ENCODE results near the gene ANXA1. TPM values are rescaled to one million over a fixed set of nuclear protein-coding genes. Genes with fewer than 3 reads are reported as not detected.

ANXA1 gene
- total RNA-seq, 1 donor from 2014 or later = 261 TPM

DNA sequence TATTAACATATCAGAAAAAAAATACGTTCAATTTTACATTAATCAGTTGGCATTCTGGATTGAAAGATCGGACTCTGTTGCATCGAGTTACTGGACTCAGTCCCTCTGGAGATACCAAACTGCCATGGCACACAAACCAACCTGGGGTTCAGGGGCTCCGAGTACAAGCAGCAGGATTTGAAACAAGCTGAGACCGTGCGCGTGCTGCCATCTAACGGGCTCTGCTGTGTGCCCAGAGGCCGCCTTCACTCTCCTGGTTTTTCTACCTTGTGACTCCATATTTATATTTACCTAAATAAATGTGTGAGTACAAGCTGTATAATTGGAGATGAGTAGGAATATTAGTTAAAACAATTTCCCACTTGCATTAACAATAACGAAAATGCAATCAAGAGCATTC is 48.2 kb downstream of the ANXA1 start:
- no peaks in the 10 kb centered on the region for H3K9me3 ChIP-seq
- intact Hi-C loops (cut with DNase I) = no loop called here
- H3K4me1 ChIP-seq = no peaks in the 10 kb centered on the region

DNA sequence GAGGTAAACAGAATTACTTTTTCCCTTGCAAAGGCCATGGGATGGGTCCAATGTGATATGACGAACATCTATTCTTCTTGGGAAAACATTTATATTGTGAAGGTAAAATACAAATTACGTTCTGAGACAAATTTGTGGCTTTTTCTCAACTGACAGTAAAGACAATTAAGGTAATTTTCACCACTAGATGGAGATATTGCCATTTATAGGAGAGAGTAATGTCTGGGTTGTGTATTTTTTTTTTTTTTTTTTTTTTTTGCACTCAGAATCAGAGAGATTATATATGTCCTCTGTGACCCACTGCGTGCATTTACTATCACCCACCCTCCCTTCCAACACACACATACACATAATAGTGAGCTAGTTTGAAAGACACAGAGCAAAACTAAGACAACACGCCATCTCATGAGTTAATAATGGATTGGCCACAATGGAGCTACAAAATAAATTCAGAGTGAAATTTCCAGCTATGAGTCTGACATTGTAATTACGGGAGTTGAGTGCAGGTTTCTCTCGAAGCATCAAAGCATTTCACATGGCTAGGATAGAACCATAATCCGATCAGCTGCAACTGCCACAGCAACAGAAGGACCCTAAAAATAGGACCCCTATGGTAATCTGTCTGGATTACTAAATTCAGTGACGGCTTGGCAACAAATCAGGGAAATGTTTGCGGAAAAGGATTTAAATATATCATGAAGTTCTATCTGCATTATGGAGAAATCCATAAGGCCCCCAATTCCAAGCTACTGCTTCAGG is 49.2 kb downstream of the ANXA1 start:
- Histone ChIP-seq H3K4me1 (no peaks in the 10 kb centered on the region), H3K27ac (no peak overlapping the region), H3K9me3 (no peaks in the 10 kb centered on the region), H3K4me3 (no peak overlapping the region), H3K36me3 (no peaks in the 10 kb centered on the region), H3K27me3 (no peaks in the 10 kb centered on the region)
- no peak for DNase-seq (ENCODE audit: low spot score in 2 of 2)
- intact Hi-C loops (cut with DNase I) = no loop called here
- TF ChIP-seq, protein P1, sequence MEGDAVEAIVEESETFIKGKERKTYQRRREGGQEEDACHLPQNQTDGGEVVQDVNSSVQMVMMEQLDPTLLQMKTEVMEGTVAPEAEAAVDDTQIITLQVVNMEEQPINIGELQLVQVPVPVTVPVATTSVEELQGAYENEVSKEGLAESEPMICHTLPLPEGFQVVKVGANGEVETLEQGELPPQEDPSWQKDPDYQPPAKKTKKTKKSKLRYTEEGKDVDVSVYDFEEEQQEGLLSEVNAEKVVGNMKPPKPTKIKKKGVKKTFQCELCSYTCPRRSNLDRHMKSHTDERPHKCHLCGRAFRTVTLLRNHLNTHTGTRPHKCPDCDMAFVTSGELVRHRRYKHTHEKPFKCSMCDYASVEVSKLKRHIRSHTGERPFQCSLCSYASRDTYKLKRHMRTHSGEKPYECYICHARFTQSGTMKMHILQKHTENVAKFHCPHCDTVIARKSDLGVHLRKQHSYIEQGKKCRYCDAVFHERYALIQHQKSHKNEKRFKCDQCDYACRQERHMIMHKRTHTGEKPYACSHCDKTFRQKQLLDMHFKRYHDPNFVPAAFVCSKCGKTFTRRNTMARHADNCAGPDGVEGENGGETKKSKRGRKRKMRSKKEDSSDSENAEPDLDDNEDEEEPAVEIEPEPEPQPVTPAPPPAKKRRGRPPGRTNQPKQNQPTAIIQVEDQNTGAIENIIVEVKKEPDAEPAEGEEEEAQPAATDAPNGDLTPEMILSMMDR (IDR thresholded peaks at IDR 0.05) = peak in 2 of 3 experiments; percentile 39 to 48

More for the DNA sequence above, 48.2 kb downstream of the ANXA1 start:
- TF ChIP-seq, protein P1 (IDR thresholded peaks at IDR 0.05) = no peak
- no peak overlapping the region for H3K4me3 ChIP-seq
- no peak overlapping the region for H3K27ac ChIP-seq
- H3K36me3 ChIP-seq = no peaks in the 10 kb centered on the region
- no peaks in the 10 kb centered on the region for H3K27me3 ChIP-seq
- DNase-seq (ENCODE audit: low spot score in 2 of 2) = no peak

DNA sequence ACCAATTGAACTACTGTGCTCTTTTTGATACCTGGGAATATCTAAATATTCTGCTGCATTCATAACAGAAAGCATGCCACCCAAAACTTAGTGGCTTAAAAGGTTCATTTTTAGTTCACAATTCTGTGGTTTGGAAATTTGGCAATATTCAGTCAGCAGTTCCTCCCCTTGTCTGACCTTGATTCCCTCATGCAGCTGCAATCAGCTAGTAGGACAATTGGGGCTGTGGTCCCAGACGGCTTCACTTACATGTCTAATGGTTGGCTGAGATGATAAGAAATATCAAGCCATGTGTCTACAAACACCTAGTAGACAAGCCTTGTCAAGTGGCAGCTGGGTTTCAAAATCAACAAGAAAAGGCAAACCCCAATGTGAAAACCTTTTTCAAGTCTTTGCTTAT is 51.3 kb downstream of the ANXA1 start:
- Histone ChIP-seq H3K4me1 (no peaks in the 10 kb centered on the region), H3K27me3 (no peaks in the 10 kb centered on the region), H3K4me3 (no peak overlapping the region), H3K36me3 (no peaks in the 10 kb centered on the region), H3K27ac (no peak overlapping the region), H3K9me3 (no peaks in the 10 kb centered on the region)
- no peak for DNase-seq (ENCODE audit: low spot score in 2 of 2)
- TF ChIP-seq, protein P1 (IDR thresholded peaks at IDR 0.05) = no peak
- intact Hi-C loops (cut with DNase I) = no loop called here

DNA sequence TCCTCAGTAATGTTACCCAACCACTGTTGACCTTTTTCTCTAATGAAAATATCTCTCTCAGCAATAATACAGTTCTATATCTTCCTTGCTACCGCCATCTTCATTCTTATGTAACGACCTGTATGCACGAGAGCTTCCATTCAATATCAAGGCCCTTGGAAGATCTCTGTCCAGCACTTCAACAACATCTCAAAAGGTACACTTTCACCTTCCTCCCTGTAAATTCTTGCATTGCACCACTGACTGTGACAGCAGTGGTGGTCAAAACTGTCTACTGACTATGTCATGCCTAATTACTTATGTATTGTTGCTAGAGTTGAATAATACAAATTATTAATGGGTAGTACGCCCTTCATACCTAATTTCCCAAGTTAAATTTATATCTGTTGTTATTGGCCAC is 53.3 kb downstream of the ANXA1 start:
- Histone ChIP-seq H3K4me1 (no peaks in the 10 kb centered on the region), H3K36me3 (no peaks in the 10 kb centered on the region), H3K27ac (no peak overlapping the region), H3K27me3 (no peaks in the 10 kb centered on the region), H3K9me3 (no peaks in the 10 kb centered on the region), H3K4me3 (no peak overlapping the region)
- TF ChIP-seq, protein P1 (IDR thresholded peaks at IDR 0.05) = no peak
- intact Hi-C loops (cut with DNase I) = no loop called here
- DNase-seq (ENCODE audit: low spot score in 2 of 2) = no peak

DNA sequence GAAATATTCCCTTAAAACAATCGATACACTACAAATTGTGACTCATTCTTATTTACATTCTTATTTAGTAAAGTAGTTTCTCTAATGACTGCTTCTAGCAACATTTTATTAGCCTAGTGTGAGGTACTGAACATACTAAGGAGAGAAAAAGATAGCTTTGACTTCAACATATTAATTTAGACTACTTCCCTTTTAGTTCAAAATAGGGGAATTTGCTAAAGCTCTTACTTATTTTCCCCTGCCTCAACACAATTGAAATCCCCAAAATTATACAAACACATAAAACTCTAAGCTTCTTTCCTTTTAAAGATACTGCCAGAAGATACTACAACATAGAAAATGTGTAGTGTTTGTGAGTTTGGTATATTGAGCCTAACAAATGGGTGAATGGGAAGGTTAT is 55.2 kb downstream of the ANXA1 start:
- H3K27ac ChIP-seq = no peak overlapping the region
- no peaks in the 10 kb centered on the region for H3K4me1 ChIP-seq
- intact Hi-C loops (cut with DNase I) = no loop called here
- DNase-seq (ENCODE audit: low spot score in 2 of 2) = no peak
- no peaks in the 10 kb centered on the region for H3K9me3 ChIP-seq
- TF ChIP-seq, protein P1 (IDR thresholded peaks at IDR 0.05) = no peak
- no peak overlapping the region for H3K4me3 ChIP-seq
- no peaks in the 10 kb centered on the region for H3K27me3 ChIP-seq
- H3K36me3 ChIP-seq = no peaks in the 10 kb centered on the region
